GM12891 (cell line): ENCODE data around the gene PHYH.

Source experiments
- PAX5 ChIP-seq: IDR thresholded peaks from 2 replicates; pipeline ENCODE4 v1.6.1; 2011; ENCODE audit warnings: low read length, moderate library complexity, mild to moderate bottlenecking; ENCODE audit not compliant: insufficient read depth, severe bottlenecking
- POLR2A ChIP-seq: IDR thresholded peaks from 2 replicates; pipeline ENCODE4 v1.6.1; 2011; ENCODE audit warnings: low read depth, low read length, control low read depth
- POLR2AphosphoS5 ChIP-seq: IDR thresholded peaks from 2 replicates; pipeline ENCODE4 v1.6.1; 2011; ENCODE audit warnings: low read depth, low read length, control low read depth
- POU2F2 ChIP-seq: IDR thresholded peaks from 2 replicates; pipeline ENCODE4 v1.6.1; 2011; ENCODE audit warnings: low read depth, mild to moderate bottlenecking, control low read depth, low read length, moderate library complexity
- SPI1 ChIP-seq: IDR thresholded peaks from 2 replicates; pipeline ENCODE4 v1.6.1; 2011; ENCODE audit warnings: low read depth, low read length, control low read depth
- TAF1 ChIP-seq: IDR thresholded peaks from 2 replicates; pipeline ENCODE4 v1.6.1; 2011; ENCODE audit warnings: low read depth, low read length, control low read depth

GRCh38 chr10:13310518-13311176, 10.8 kb upstream of the PHYH start:
- TF ChIP-seq POLR2AphosphoS5 (no peak), PAX5 (no peak), POLR2A (no peak), TAF1 (no peak), SPI1 (no peak), POU2F2 (no peak)
